Superior temporal gyrus (tissue), 1 donor: ENCODE data around the gene C19orf38.
"Not testable (repeated sequence)": the region's sequence is repeated elsewhere in the genome, so short reads cannot be mapped to it uniquely, and the experiment has no call there.

Source experiments
- DNase-seq: peaks from one replicate; pipeline ENCODE4 v3.0.0-alpha.2; 2016; ENCODE audit errors: extremely low spot score

Gene C19orf38

GRCh38 chr19:10876459-10877240, 28.4 kb downstream of the C19orf38 start:
- no peak for DNase-seq

GRCh38 chr19:10877608-10878007, 29.4 kb downstream of the C19orf38 start:
- not testable (repeated sequence) for DNase-seq

DNA sequence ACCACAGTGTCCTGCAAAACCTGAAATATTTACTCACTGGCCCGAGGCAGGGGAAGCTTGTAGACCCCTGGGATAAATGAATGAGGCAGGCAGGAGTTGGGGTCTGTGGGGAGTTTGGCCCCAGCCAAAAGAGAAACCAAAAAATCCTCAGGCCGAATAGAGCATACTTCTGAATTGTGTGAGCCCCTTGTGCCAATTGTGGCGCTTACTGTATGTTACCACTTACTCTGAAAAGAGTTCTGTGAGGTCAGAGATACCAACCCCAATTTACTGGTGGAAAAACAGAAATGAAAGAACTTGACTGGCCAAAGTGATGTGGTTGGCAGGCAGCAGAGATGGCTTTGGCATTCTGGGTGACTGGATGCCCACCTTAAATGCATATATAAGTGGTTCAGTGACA, 30.0 kb downstream of the C19orf38 start:
- DNase-seq = no peak

DNA sequence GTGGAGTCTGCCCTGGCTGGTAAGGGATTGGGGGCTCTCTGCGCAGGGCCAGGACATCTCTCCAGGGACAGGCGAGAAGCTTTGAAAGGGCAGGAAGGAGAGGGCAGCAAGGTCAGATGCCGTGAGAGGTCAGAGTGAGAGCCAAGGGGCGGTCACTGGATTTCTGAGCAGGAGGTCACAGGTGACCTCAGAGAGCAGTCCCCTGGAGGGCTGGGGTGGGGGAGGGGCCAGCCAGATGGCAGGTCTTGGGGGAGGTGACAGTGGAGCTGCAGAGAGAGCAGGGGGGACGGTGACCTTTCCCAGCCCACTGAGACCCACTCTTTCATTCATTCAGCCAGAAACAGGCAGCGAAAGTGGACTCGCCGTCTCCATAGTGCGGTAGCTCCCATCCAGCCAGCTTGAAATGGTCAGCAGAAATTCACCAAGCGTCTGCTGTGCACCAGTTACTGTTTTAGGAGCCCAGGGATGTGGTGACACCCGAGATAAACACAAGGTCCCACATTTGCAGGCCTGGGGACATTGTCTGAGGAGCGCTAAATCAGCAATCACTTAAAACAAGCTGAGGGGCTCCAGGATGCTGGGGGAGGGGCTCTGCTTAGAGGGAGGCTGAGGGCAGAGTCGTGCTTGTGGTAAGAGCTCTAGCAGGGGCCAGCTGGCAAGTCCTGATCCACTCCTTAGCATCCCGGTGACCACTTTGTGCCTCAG, 33.3 kb downstream of the C19orf38 start:
- DNase-seq = no peak

DNA sequence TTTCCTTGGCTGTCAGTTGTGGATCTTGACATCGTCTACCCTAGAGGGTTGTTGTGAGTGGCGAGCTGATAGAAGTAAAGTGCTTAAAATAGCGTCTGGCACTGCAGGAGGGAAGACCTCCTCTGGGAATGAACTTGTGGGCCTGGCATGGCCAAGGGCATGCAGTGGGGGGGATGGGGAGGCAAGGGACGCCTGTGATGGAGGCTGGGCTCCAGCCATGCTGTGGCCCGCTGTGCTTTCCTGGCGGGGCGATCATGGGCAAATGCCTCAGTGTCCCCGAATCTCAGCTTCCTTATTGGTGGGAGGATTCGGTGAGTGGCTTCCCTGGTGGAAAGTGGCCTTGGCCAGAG, 33.9 kb downstream of the C19orf38 start:
- no peak for DNase-seq

DNA sequence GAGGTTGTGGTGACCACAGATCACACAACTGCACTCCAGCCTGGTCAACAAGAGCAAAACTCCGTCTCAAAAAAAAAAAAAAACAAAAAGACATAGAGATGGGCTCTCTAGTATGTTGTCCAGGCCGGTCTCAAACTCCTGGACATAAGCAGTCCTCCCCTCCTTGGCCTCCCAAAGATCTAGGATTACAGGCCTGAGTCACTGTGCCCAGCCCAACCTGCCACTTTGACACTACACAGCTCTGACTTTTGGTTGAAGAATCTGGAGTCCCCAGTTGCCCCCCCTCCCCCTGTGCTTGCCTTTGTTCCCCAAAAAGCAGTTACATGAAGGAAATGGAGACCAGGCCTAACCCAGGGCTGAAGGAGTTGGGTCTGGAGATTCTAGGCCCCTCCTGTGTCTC, 36.1 kb downstream of the C19orf38 start:
- DNase-seq = no peak

DNA sequence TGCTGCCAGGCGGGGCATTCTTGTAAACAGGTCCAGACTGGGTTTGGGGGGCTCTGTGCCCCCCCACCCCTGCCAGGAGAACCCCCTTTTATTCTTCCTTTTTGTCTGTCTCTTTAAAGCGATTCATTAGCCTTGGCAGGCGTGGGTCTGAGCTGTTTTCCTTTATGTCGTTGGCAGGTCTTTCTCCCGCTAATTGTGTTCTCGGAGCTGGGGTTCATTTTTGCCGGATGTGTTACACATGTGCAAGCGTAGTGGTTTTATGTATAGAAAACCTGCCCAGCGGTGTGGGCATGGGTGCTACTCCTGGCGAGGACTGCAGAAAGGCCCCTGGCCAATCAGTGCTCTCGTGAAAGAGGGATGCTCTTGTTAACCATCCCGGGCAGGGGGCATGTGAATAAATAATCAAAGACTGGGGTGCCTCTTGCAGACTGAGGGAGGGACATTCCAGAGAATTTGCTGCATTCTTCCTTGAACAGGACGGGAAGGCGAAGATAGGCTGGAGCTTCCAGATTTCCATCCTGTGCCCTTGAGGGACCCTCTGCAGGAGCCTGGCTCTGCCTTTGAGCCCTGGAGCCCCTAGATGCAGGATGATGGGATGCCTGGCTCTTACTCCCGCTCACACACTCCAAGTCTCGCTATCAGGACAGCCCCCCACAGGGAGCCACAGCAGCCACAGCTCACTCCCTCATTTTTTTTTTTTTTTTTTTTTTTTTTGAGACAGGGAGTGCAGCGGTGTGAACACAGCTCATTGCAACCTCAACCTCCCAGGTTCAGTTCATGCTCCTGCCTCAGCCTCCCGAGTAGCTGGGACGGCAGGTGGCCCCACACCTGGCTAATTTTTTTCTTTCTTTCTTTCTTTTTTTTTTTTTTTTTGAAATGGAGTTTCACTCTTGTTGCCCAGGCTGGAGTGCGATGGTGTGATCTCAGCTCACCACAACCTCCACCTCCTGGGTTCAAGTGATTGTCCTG, 37.3 kb downstream of the C19orf38 start:
- DNase-seq = no peak

GRCh38 chr19:10887616-10888367, 39.6 kb downstream of the C19orf38 start:
- no peak for DNase-seq

DNA sequence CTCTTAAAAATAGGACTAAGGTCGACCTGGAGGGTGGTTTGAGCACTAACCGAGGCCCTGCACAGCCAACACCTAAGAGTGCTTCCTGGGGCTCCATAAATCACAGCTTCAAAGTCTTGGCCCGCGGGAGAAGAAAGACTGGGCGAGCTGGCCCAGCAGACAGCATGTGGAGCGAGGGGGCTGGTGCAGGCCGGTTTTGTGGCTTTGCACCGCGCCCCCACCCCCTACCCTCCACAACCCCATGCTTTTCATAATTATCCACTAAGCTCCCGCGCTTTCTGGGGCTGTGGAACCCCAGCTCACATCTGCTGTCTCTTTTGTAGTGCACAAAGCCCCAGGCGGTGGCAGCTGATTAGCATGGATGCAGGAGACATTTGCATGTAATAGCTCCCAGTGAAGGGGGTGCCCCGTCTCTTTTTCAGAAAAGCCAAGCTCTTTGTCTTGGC, 40.2 kb downstream of the C19orf38 start:
- no peak for DNase-seq

DNA sequence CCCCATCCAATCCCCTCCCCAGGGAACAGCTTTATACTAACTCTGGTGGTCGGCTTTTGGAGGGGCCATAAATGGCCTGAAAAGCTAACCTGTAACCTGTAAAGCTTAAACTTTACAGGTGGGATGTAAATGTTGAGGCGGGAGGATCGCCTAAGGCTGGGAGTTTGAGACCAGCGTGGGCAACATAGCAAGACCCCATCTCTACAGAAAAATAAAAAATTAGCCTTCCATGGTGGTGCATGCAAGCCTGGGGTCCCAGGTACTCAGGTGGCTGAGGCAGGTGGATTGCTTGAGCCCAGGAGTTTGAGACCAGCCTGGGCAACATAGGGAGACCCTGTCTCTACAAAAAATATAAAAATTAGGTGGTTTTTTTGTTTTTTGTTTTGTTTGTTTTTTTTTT, 41.7 kb downstream of the C19orf38 start:
- DNase-seq = no peak

GRCh38 chr19:10891405-10892086, 43.3 kb downstream of the C19orf38 start:
- no peak for DNase-seq

- DNase-seq = no peak
Measured at GRCh38 chr19:10892256-10892655, 44.0 kb downstream of the C19orf38 start.

GRCh38 chr19:10894911-10895213, 46.6 kb downstream of the C19orf38 start:
- no peak for DNase-seq

DNA sequence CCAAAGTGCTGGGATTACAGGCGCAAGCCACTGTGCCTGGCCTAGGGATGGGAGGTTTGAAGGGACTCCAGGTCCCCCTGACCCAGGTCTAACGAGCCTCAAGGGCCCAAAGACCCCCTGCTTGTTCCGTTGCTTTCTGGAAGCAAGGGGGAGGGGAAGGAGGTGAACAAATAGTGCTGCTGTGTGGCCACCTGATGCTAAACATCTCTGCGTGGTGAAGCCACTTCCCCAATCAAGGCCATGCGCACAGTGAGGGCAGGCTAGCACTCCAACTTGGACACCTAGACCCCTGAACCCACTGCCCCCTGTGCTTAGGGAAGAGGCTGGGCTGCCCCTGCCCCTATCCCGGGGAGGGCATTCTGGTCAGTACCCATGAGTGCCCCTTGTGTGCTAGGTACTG, 47.1 kb downstream of the C19orf38 start:
- DNase-seq = no peak

DNA sequence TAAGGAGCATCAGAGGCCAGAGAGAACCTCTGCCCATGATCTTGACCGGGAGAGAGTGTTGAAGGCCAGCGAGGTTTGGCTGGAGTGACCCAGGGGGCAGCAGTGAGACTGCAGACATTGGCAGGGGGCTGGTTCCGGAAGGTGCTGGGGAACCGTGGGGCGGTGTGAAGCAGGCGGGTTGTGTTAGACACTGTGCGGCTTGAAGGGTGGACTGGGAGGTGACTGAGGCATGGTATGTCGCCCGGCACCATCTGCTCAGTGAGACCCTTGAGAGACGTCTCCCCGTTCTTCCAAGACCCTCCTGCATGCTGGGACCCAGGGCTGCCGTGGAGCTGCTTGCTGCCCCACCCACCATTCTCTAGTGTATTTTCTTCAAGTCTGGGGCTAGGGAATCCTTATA, 47.7 kb downstream of the C19orf38 start:
- DNase-seq = no peak

DNA sequence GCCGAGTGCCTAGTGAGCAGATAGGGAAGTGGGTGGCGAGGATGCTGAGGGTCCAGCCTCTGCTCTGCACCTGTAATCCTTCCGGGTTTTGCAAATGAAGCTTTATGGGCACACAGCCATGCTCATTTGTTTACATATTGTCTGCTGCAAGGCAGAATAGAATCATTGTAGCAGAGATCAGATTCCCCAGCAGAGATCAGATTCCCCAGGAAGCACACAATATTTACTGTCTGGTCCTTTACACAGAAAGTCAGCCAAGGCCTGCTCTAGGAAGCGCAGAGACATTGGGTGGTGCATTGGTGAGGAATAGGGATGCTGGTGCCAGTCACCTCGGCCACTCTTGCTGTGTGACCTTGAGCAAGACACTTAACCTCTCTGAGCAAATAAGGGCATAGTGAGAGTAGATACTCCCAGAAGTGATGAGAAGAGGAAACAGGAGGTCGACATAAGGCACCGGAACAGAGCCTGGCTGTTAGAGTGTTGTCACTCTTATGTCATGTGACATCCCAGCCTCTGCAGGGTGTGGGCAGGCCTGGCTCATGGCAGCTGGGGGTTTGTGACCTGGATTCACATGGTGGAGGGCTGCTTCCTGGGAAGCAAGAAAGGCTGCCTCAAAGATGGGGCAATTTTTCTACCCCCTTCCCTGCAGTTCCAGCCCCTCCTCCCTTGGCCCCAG, 48.8 kb downstream of the C19orf38 start:
- no peak for DNase-seq

DNA sequence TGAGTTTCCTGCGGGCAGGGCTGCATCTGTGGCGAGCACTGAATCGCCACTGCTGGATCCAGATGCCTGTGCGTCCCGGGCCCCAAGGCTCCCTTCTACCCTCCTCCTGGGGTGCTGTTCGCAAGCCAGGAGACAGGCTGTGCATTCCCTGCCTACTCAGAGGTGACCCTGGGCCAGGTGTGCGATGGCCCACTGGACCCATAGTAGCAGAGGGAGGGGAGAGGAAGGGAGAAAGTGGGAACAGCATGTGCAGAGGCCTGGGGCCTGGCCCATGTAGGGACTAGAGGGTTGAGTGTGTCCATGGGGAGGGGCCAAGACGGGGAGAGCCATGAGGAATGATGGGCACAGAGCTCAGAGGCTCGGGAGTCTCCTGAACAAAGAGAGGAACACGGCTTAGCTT, 50.4 kb downstream of the C19orf38 start:
- DNase-seq = no peak

- DNase-seq = no peak
Measured at GRCh38 chr19:10899151-10899653, 51.0 kb downstream of the C19orf38 start.

DNA sequence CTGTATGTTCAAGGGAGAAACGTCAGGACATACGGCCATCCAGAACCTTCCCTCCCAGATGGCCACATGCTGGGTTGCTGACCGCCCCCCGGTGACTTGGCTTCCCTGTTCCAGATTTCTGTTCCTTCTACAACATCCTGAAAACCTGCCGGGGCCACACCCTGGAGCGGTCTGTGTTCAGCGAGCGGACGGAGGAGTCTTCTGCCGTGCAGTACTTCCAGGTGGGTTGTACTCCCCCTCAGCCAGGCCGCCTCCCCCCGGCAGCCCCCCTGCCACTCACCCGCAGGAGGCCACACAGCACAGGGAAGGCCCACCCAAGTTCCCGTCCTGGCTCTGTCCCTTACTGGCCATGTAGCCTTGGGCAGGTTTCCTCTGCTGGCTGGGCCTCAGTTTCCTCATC, 59.7 kb downstream of the C19orf38 start:
- DNase-seq = no peak

GRCh38 chr19:10908380-10908960, 60.3 kb downstream of the C19orf38 start:
- DNase-seq = no peak
